Activated CD4-positive, alpha-beta T cell treated with anti-CD3 and anti-CD28 coated beads for 36 hours (primary cell): ENCODE data around the gene RNF152. TPM values are rescaled to one million over a fixed set of nuclear protein-coding genes. Genes with fewer than 3 reads are reported as not detected.

Source experiments
- ATAC-seq: fragments of 200-7000 bp; cut with Tn5 transposase; one replicate; pipeline ENCODE4 v1.10.0; 2021; ENCODE audit warnings: mild to moderate bottlenecking, moderate library complexity
- CTCF ChIA-PET: fragments of 350-600 bp; sonication (Branson Sonifier 250); formaldehyde crosslinking; loops from one replicate; lab custom pipeline; 2021; ENCODE audit warnings: antibody characterized with exemption; lab: Charles Lee
- POLR2A ChIA-PET: fragments of 350-600 bp; sonication (Branson Sonifier 250); formaldehyde crosslinking; loops from one replicate; lab custom pipeline; 2021; ENCODE audit warnings: antibody characterized with exemption, inconsistent platforms; lab: Charles Lee
- DNase-seq: peaks from one replicate; pipeline ENCODE4 v3.0.0-alpha.2; 2020
- H3K27ac Mint-ChIP-seq: one replicate; pipeline ENCODE4 v1.8.0; 2021; ENCODE audit warnings: mixed read lengths
- H3K27me3 Mint-ChIP-seq: one replicate; pipeline ENCODE4 v1.8.0; 2021; ENCODE audit warnings: mixed read lengths
- H3K36me3 Mint-ChIP-seq: one replicate; pipeline ENCODE4 v1.8.0; 2021; ENCODE audit warnings: low read depth, mixed read lengths
- H3K4me1 Mint-ChIP-seq: one replicate; pipeline ENCODE4 v1.8.0; 2021; ENCODE audit warnings: mixed read lengths
- H3K4me3 Mint-ChIP-seq: one replicate; pipeline ENCODE4 v1.8.0; 2021; ENCODE audit warnings: mild to moderate bottlenecking, moderate library complexity, mixed read lengths
- H3K9me3 Mint-ChIP-seq: one replicate; pipeline ENCODE4 v1.8.0; 2021; ENCODE audit warnings: low read depth, mixed read lengths
- intact Hi-C, 2 experiments: fragments of 100-400 bp; cut with DNase I in 1 of 2; cut with micrococcal nuclease in 1 of 2; formaldehyde crosslinking; loops; one replicate each; pipeline versions ENCODE4 v1.14.2 to v1.15.1; 2022 to 2024; cut with DNase I, micrococcal nuclease
- total RNA-seq, 2 experiments: library from RNA; stranded (reverse); gene quantifications; one replicate each; pipeline ENCODE4 v1.2.3, GENCODE V29; 2021

Gene RNF152
- total RNA-seq, 2 experiments from 2014 or later: 0.05 to 0.28 TPM

DNA sequence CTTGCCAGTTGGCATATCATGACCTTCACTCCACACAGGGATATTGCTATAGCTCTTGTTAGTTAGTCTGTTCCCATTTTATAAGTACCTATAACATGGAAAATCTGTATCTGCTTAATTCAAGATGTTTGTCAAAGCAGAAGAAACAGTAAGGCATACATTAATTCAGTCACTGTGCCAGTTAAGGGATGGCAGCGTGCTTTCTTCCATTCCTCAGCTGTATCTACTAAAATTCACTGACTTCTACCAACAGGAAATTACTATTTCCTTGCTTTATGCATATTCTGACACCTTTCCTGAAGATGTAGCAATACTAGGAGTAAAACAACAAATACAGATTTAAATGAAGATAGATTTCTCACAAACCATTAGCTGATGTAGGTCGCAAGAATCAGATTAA, 59.9 kb downstream of the RNF152 start:
- ChIA-PET POLR2A (no interaction called here), CTCF (interaction anchor here (0.6 to 0.7 kb wide), 2 partner anchors 84 to 251 kb away, joined by 3 read pairs; no protein-coding TSS in a partner anchor)
- Mint-ChIP-seq H3K9me3 (no peaks in the 10 kb centered on the region), H3K4me1 (peaks cover 17% of the 10 kb centered on the region), H3K27me3 (peaks cover 1% of the 10 kb centered on the region), H3K4me3 (no peak overlapping the region), H3K36me3 (no peaks in the 10 kb centered on the region), H3K27ac (no peak overlapping the region)
- DNase-seq: no peak
- no peak for ATAC-seq
- intact Hi-C loops: no loop called here

DNA sequence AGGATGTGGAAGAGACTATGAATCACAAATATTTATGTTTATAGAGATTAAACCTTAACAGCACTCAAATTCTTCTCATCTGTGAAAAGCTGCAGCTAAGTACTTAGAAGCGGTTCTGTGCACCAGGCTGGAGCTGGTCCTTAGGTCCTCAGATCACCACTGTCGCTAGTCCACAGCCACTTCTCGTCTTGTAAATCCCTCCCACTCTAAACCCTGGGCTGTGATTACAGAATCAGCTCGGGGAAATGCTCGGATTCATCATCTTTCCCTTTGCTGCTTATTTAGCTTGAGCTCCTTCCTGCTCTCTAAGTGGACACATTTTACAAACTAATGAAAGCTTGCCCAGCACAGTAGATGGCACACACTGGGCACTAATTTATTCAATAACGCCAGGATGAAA, 61.7 kb downstream of the RNF152 start:
- POLR2A ChIA-PET: no interaction called here
- no peak overlapping the region for H3K27ac Mint-ChIP-seq
- peaks cover 17% of the 10 kb centered on the region for H3K4me1 Mint-ChIP-seq
- ATAC-seq (no peak), DNase-seq (no peak)
- H3K36me3 Mint-ChIP-seq: no peaks in the 10 kb centered on the region
- peaks cover 1% of the 10 kb centered on the region for H3K27me3 Mint-ChIP-seq
- intact Hi-C loops: no loop called here
- H3K9me3 Mint-ChIP-seq: no peaks in the 10 kb centered on the region
- CTCF ChIA-PET: interaction anchor here (0.6 to 1.0 kb wide), 2 partner anchors 31 to 88 kb away, joined by 3 read pairs; no protein-coding TSS in a partner anchor
- no peak overlapping the region for H3K4me3 Mint-ChIP-seq

DNA sequence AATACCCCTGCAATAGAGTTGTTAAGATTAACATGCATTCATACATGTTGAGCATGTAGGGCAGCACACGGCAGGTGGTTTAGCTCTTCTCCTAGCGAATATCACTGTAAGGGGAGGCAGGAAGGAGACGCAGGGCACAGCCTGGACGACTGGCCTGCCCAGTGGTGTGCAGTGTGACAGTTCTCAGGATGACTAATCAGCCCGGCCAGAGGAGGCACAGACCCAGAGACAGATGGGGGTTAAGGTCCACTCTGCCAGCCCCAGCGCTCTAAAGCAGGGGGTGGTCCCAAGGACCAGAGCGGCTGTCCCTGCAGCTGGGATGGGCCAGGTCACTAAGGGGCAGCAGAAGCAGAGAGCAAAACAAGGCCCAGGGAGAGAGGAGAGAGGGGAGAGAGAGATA, 63.7 kb downstream of the RNF152 start:
- DNase-seq (no peak), ATAC-seq (no peak)
- no peaks in the 10 kb centered on the region for H3K27me3 Mint-ChIP-seq
- no peaks in the 10 kb centered on the region for H3K9me3 Mint-ChIP-seq
- no peaks in the 10 kb centered on the region for H3K36me3 Mint-ChIP-seq
- peaks cover 15% of the 10 kb centered on the region for H3K4me1 Mint-ChIP-seq
- intact Hi-C loops: no loop called here
- no peak overlapping the region for H3K27ac Mint-ChIP-seq
- CTCF ChIA-PET: no interaction called here
- H3K4me3 Mint-ChIP-seq: no peak overlapping the region
- POLR2A ChIA-PET: no interaction called here

DNA sequence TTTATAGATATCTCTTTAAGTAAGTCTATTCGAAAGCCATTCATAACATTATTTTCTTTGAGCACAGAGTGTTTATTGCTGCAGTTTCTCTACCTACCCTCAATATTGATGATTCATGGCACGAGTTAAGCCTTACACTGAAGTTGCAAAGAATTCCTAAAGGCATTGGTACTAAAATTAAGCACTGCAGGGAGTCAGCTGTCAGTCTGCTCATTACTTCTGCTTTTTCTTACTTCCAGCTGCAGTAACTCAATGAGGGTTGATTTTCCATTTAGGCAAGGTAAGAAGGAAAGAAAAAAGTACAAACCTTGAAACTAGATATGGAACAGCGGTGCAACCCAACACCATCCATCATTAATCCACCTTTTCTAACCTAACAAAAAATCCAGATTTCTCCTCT, 65.2 kb downstream of the RNF152 start:
- Mint-ChIP-seq H3K36me3 (no peaks in the 10 kb centered on the region), H3K9me3 (no peaks in the 10 kb centered on the region), H3K27me3 (no peaks in the 10 kb centered on the region), H3K4me1 (no peaks in the 10 kb centered on the region), H3K27ac (no peak overlapping the region), H3K4me3 (no peak overlapping the region)
- ATAC-seq (no peak), DNase-seq (no peak)
- ChIA-PET CTCF (no interaction called here), POLR2A (no interaction called here)
- intact Hi-C loops: no loop called here

DNA sequence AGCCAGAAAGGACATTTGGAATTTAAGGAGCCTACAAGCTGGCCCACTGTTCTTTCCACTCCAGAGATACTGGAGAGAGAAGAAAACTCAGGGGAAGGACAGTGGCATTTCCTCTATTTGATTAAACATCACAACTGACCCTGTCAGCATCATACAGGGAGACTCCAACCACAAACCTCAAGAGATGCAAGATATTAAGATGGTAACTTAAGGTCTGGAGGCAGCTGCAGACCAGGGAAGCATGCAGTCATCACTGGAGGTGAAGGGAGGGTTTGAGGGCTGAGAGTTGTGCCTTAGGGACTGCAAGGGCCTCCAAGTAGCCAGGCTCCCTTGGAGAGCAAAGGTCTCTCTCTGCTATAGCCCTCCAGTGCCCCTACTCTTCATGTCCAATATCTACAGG, 67.4 kb downstream of the RNF152 start:
- H3K27ac Mint-ChIP-seq: no peak overlapping the region
- H3K4me1 Mint-ChIP-seq: no peaks in the 10 kb centered on the region
- ChIA-PET POLR2A (no interaction called here), CTCF (no interaction called here)
- no peaks in the 10 kb centered on the region for H3K9me3 Mint-ChIP-seq
- intact Hi-C loops: no loop called here
- no peak overlapping the region for H3K4me3 Mint-ChIP-seq
- H3K27me3 Mint-ChIP-seq: no peaks in the 10 kb centered on the region
- ATAC-seq (no peak), DNase-seq (no peak)
- H3K36me3 Mint-ChIP-seq: no peaks in the 10 kb centered on the region

DNA sequence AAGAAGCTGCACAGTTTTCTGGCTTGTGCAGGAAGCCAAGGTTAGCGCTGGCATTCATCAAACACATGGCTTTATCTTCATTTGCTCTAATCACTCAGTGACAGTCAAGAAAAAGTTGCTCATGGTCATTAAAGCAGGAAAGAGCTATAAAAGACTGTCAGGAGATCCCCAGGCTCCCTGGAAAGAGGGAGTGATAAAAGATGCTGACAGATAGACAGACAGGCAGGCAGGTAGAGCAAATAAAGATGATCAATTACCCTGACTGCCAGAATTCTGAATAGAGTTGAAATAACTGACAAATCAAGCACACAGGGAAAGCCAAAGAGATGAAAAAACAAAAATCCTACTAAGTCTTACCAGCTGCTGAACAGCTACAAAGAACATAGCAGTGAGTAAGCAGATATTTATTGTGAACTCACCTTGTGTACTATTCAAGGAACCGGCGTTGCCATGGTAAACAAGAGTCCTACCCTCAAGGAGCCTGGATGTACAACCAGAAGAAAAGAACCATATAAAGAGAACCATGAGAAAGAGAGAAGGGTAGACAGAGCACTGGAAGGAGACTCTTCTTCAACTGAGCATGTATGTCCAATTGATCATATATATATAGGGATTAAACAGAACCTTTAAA, 68.0 kb downstream of the RNF152 start:
- no peak for DNase-seq
- no peaks in the 10 kb centered on the region for H3K4me1 Mint-ChIP-seq
- H3K9me3 Mint-ChIP-seq: no peaks in the 10 kb centered on the region
- no peak overlapping the region for H3K27ac Mint-ChIP-seq
- no peak for ATAC-seq
- H3K27me3 Mint-ChIP-seq: no peaks in the 10 kb centered on the region
- no peaks in the 10 kb centered on the region for H3K36me3 Mint-ChIP-seq
- ChIA-PET CTCF (no interaction called here), POLR2A (no interaction called here)
- H3K4me3 Mint-ChIP-seq: no peak overlapping the region
- intact Hi-C loops: no loop called here

DNA sequence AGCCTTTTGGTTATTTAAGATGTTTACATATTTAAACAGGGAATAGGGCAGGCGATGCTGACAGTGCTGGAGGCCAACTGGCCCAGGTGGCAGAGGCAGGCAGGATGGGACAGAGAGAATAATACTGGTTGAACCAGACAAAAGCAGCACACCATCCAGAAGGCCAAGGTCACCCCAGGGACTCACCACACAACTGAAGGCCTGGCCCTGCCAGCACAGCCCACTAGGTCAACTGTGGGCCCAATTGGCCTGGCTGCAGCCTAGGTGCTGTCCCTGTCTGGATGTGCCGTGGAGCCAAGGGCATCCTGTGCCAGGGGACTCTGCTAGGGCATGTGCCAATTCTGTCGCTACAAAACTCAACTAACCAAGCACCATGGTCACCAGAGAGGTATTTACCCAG, 69.2 kb downstream of the RNF152 start:
- H3K4me1 Mint-ChIP-seq: no peaks in the 10 kb centered on the region
- no peaks in the 10 kb centered on the region for H3K9me3 Mint-ChIP-seq
- no peaks in the 10 kb centered on the region for H3K36me3 Mint-ChIP-seq
- H3K27ac Mint-ChIP-seq: no peak overlapping the region
- CTCF ChIA-PET: no interaction called here
- no peaks in the 10 kb centered on the region for H3K27me3 Mint-ChIP-seq
- H3K4me3 Mint-ChIP-seq: no peak overlapping the region
- ATAC-seq (no peak), DNase-seq (no peak)
- intact Hi-C loops: no loop called here
- POLR2A ChIA-PET: no interaction called here

DNA sequence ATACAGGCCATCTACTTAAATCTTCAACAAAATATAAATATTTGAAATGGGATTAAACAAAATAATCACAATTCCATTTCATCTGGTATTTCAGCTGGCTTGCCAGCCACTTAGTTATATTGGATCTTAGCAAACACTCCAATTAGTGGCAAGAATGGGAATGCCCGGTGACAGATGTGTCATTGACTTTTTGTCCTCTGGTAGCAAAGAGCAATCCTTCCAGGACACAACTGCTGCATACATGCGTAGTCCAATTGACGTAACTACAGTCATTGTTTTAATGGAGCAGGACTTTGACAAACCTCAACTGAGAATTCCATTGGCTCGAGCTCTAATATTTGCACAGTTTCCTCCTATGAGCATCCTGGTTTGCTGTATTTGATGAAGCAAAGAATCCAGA, 69.9 kb downstream of the RNF152 start:
- no peaks in the 10 kb centered on the region for H3K9me3 Mint-ChIP-seq
- H3K27me3 Mint-ChIP-seq: no peaks in the 10 kb centered on the region
- no peak overlapping the region for H3K27ac Mint-ChIP-seq
- no peak for ATAC-seq
- no peaks in the 10 kb centered on the region for H3K4me1 Mint-ChIP-seq
- ChIA-PET POLR2A (no interaction called here), CTCF (no interaction called here)
- no peak for DNase-seq
- intact Hi-C loops: no loop called here
- no peaks in the 10 kb centered on the region for H3K36me3 Mint-ChIP-seq
- H3K4me3 Mint-ChIP-seq: no peak overlapping the region

DNA sequence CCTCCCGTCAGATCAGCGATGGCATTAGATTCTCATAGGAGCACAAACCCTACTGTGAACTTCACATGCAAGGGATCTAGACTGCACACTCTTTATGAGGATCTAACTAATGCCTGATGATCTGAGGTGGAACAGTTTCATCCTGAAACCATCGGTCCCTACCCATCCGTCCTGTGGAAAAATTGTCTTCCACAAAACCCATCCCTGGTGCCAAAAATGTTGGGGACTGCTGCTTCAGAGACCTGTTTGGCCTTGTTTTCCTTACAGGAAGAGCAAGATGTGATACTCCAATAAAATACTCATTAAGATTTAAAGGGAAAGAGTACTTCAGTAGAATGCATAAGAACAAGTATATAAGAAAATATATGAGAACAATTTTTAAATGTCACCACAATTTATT, 71.1 kb downstream of the RNF152 start:
- Mint-ChIP-seq H3K27me3 (no peaks in the 10 kb centered on the region), H3K27ac (no peak overlapping the region), H3K9me3 (no peaks in the 10 kb centered on the region), H3K4me1 (no peaks in the 10 kb centered on the region), H3K4me3 (no peak overlapping the region), H3K36me3 (no peaks in the 10 kb centered on the region)
- ATAC-seq (no peak), DNase-seq (no peak)
- POLR2A ChIA-PET: no interaction called here
- CTCF ChIA-PET: no interaction called here
- intact Hi-C loops: no loop called here

DNA sequence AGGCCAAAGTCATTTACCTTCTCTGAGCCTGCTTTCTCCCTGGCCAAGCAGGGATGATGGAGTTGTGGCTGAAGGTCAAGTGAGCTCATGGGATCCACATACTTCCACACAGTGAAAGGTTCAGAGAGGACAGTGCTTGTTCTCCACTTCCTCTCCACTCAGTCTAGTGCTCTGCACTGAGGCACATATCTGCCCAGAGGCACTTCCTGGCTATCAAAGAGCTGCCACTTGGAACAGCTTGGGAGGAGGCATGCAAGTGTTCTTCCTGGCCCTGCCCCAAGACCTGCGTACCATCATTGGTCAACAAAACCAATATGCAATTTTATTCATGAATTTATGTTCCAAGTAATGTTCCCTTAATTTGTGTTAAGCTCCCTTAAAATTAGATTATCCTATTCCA, 71.9 kb downstream of the RNF152 start:
- no peaks in the 10 kb centered on the region for H3K9me3 Mint-ChIP-seq
- H3K36me3 Mint-ChIP-seq: no peaks in the 10 kb centered on the region
- H3K27me3 Mint-ChIP-seq: no peaks in the 10 kb centered on the region
- ChIA-PET CTCF (no interaction called here), POLR2A (no interaction called here)
- intact Hi-C loops: no loop called here
- no peak for ATAC-seq
- no peak for DNase-seq
- no peaks in the 10 kb centered on the region for H3K4me1 Mint-ChIP-seq
- H3K27ac Mint-ChIP-seq: no peak overlapping the region
- no peak overlapping the region for H3K4me3 Mint-ChIP-seq

DNA sequence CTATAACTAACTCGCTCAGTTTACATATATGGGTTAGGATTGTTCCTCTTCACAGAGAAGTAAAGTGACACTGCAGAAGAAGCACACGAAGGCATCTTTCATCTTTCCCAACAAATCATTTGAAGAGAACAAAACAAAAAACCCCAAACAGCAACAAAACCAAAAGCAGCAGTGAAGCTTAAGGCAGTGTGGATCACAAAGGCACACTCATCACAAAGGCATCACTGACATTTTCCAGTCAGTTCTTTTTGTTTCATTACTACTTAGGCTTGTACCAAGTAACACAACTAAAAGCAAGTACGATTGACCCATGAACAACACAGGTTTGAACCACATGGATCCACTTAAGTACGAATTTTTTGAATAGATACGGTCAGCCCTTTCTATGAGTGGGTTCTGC, 75.7 kb downstream of the RNF152 start:
- H3K4me1 Mint-ChIP-seq: no peaks in the 10 kb centered on the region
- no peak overlapping the region for H3K27ac Mint-ChIP-seq
- no peak overlapping the region for H3K4me3 Mint-ChIP-seq
- CTCF ChIA-PET: no interaction called here
- ATAC-seq (no peak), DNase-seq (no peak)
- POLR2A ChIA-PET: no interaction called here
- H3K27me3 Mint-ChIP-seq: no peaks in the 10 kb centered on the region
- H3K36me3 Mint-ChIP-seq: no peaks in the 10 kb centered on the region
- intact Hi-C loops: no loop called here
- no peaks in the 10 kb centered on the region for H3K9me3 Mint-ChIP-seq

DNA sequence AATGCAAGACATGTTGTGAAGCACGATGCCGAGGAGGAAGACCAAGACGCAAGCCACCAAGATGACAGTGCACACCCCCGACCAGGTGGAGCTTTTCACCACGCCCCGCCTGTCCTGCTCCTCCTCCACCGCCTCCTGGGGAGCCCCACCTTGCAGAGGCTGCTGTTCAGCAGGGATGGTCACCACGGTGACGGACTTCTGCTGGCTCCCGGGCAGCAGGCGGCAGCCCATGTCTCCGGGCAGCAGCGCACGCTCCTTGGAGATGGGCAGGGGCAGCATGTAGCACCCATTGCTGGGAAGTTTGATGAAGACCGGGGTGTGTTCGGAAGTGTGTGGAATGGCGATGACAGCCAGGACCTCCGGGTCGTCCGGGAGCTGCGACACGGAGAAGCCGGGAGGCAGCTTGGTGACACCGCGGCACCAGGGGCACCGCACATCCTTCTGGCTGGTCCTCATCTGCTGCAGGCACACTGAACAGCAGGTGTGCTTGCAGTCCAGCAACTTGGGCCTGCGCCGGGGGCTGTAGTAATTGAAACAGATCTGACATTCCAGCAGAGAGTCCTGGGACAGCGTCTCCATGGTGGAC, 76.8 kb downstream of the RNF152 start:
- ATAC-seq: no peak
- Mint-ChIP-seq H3K27me3 (no peaks in the 10 kb centered on the region), H3K36me3 (no peaks in the 10 kb centered on the region)

More for the DNA sequence above, 76.8 kb downstream of the RNF152 start:
- POLR2A ChIA-PET: no interaction called here
- H3K4me3 Mint-ChIP-seq: no peak overlapping the region
- no peaks in the 10 kb centered on the region for H3K4me1 Mint-ChIP-seq
- CTCF ChIA-PET: no interaction called here
- intact Hi-C loops: no loop called here
- no peak overlapping the region for H3K27ac Mint-ChIP-seq
- no peaks in the 10 kb centered on the region for H3K9me3 Mint-ChIP-seq
- no peak for DNase-seq
